ENCODE data around the gene TMED5. TPM values are rescaled to one million over a fixed set of nuclear protein-coding genes. Genes with fewer than 3 reads are reported as not detected.
"Not testable (repeated sequence)": the region's sequence is repeated elsewhere in the genome, so short reads cannot be mapped to it uniquely, and the experiment has no call there.

TMED5 gene
- 52.4 TPM for total RNA-seq
- 10 to 100 TPM; 30.6 to 38.4 (median 33.2) TPM for polyA plus RNA-seq

- Mint-ChIP-seq H3K9me3 (no peaks in the 10 kb centered on the region), H3K27me3 (peaks cover 4% of the 10 kb centered on the region), H3K4me3 (peak within 1 kb of the TSS; percentile 92 to 99 (median 93)), H3K36me3 (peaks cover 10% of the 10 kb centered on the region), H3K27ac (peak within 1 kb of the TSS; percentile 95 to 96 (median 96)), H3K4me1 (peaks cover 32 to 59% (median 43%) of the 10 kb centered on the region in 4 donors)
- ATAC-seq (ENCODE audit: low read depth in 2 of 2) (peak; percentile 83 to 87), DNase-seq (peak; percentile 95 to 98 (median 97))
- Histone ChIP-seq H3K36me3 (ENCODE audit: control insufficient read depth, insufficient read depth, low read length) (peaks cover 12% of the 10 kb centered on the region), H3K27ac (ENCODE audit: insufficient read depth, low read length, poor library complexity, severe bottlenecking) (peak within 1 kb of the TSS; percentile 99), H3K27me3 (ENCODE audit: control insufficient read depth, insufficient read depth, low read length) (no peaks in the 10 kb centered on the region), H3K9me3 (ENCODE audit: control insufficient read depth in 2 of 2, low read length in 2 of 2) (no peaks in the 10 kb centered on the region), H3K4me1 (ENCODE audit: control insufficient read depth, insufficient read depth, low read length, poor library complexity, severe bottlenecking) (peaks cover 36% of the 10 kb centered on the region), H3K4me3 (ENCODE audit: low read depth, low read length) (peak within 1 kb of the TSS; percentile 97)
These were observed at the start of gene TMED5 for GRCh38 chr1:93179886-93180722. Gene TMED5, minus strand, starts transcription at chr1:93180413. Its CDS starts 171 bp downstream, at chr1:93180242.

- peak overlapping the region in 1 of 3 donors; percentile 38 for H3K27ac Mint-ChIP-seq
- no peaks in the 10 kb centered on the region for H3K9me3 Mint-ChIP-seq
- Histone ChIP-seq H3K27me3 (ENCODE audit: control insufficient read depth, insufficient read depth, low read length) (no peaks in the 10 kb centered on the region), H3K36me3 (ENCODE audit: control insufficient read depth, insufficient read depth, low read length) (peaks cover 3% of the 10 kb centered on the region), H3K4me1 (ENCODE audit: control insufficient read depth, insufficient read depth, low read length, poor library complexity, severe bottlenecking) (peaks cover 13% of the 10 kb centered on the region), H3K27ac (ENCODE audit: insufficient read depth, low read length, poor library complexity, severe bottlenecking) (no peak overlapping the region), H3K9me3 (ENCODE audit: control insufficient read depth in 2 of 2, low read length in 2 of 2) (no peaks in the 10 kb centered on the region), H3K4me3 (ENCODE audit: low read depth, low read length) (no peak overlapping the region)
- DNase-seq (no peak), ATAC-seq (ENCODE audit: low read depth in 2 of 2) (no peak)
- H3K4me1 Mint-ChIP-seq: peaks cover 14 to 32% (median 24%) of the 10 kb centered on the region in 4 donors
- no peak overlapping the region for H3K4me3 Mint-ChIP-seq
- H3K27me3 Mint-ChIP-seq: no peaks in the 10 kb centered on the region
- H3K36me3 Mint-ChIP-seq: peaks cover 26% of the 10 kb centered on the region
These were observed 42.9 kb upstream of the TMED5 start for GRCh38 chr1:93223023-93223675.

GRCh38 chr1:93221913-93222312, 41.7 kb upstream of the TMED5 start:
- Histone ChIP-seq H3K36me3 (ENCODE audit: control insufficient read depth, insufficient read depth, low read length) (peaks cover 3% of the 10 kb centered on the region), H3K4me3 (ENCODE audit: low read depth, low read length) (no peak overlapping the region), H3K9me3 (ENCODE audit: control insufficient read depth in 2 of 2, low read length in 2 of 2) (no peaks in the 10 kb centered on the region), H3K27ac (ENCODE audit: insufficient read depth, low read length, poor library complexity, severe bottlenecking) (no peak overlapping the region), H3K4me1 (ENCODE audit: control insufficient read depth, insufficient read depth, low read length, poor library complexity, severe bottlenecking) (peaks cover 13% of the 10 kb centered on the region), H3K27me3 (ENCODE audit: control insufficient read depth, insufficient read depth, low read length) (no peaks in the 10 kb centered on the region)
- peaks cover 14 to 32% (median 24%) of the 10 kb centered on the region in 4 donors for H3K4me1 Mint-ChIP-seq
- H3K4me3 Mint-ChIP-seq: peak overlapping the region in 1 of 4 donors; percentile 87
- DNase-seq (no peak), ATAC-seq (ENCODE audit: low read depth in 2 of 2) (no peak)
- no peaks in the 10 kb centered on the region for H3K27me3 Mint-ChIP-seq
- no peaks in the 10 kb centered on the region for H3K9me3 Mint-ChIP-seq
- no peak overlapping the region for H3K27ac Mint-ChIP-seq
- peaks cover 34% of the 10 kb centered on the region for H3K36me3 Mint-ChIP-seq

GRCh38 chr1:93220716-93221115, 40.5 kb upstream of the TMED5 start:
- peak overlapping the region in 1 of 3 donors; percentile 32 for H3K27ac Mint-ChIP-seq

GRCh38 chr1:93219443-93219842, 39.2 kb upstream of the TMED5 start:
- H3K4me1 Mint-ChIP-seq: peaks cover 14 to 32% (median 24%) of the 10 kb centered on the region in 4 donors
- Histone ChIP-seq H3K4me3 (ENCODE audit: low read depth, low read length) (peak overlapping the region; percentile 94), H3K27ac (ENCODE audit: insufficient read depth, low read length, poor library complexity, severe bottlenecking) (no peak overlapping the region), H3K9me3 (ENCODE audit: control insufficient read depth in 2 of 2, low read length in 2 of 2) (no peaks in the 10 kb centered on the region), H3K4me1 (ENCODE audit: control insufficient read depth, insufficient read depth, low read length, poor library complexity, severe bottlenecking) (peaks cover 13% of the 10 kb centered on the region), H3K27me3 (ENCODE audit: control insufficient read depth, insufficient read depth, low read length) (no peaks in the 10 kb centered on the region), H3K36me3 (ENCODE audit: control insufficient read depth, insufficient read depth, low read length) (peaks cover 3% of the 10 kb centered on the region)
- DNase-seq: peak in 2 of 3 donors; percentile 26 to 70
- no peaks in the 10 kb centered on the region for H3K9me3 Mint-ChIP-seq
- ATAC-seq (ENCODE audit: low read depth in 2 of 2): peak; percentile 50 to 58
- H3K4me3 Mint-ChIP-seq: peak overlapping the region; percentile 79 to 94 (median 84)
- peak overlapping the region; percentile 64 to 83 (median 74) for H3K27ac Mint-ChIP-seq
- H3K27me3 Mint-ChIP-seq: no peaks in the 10 kb centered on the region
- H3K36me3 Mint-ChIP-seq: peaks cover 24% of the 10 kb centered on the region

More at GRCh38 chr1:93220716-93221115, 40.5 kb upstream of the TMED5 start:
- ATAC-seq (ENCODE audit: low read depth in 2 of 2); H3K27me3 Mint-ChIP-seq; DNase-seq; H3K9me3 ChIP-seq (ENCODE audit: control insufficient read depth in 2 of 2, low read length in 2 of 2); H3K27me3 ChIP-seq (ENCODE audit: control insufficient read depth, insufficient read depth, low read length); H3K9me3 Mint-ChIP-seq; H3K36me3 ChIP-seq (ENCODE audit: control insufficient read depth, insufficient read depth, low read length); H3K4me3 ChIP-seq (ENCODE audit: low read depth, low read length); H3K27ac ChIP-seq (ENCODE audit: insufficient read depth, low read length, poor library complexity, severe bottlenecking): not testable (repeated sequence)
- H3K36me3 Mint-ChIP-seq: peaks cover 29% of the 10 kb centered on the region
- peaks cover 13% of the 10 kb centered on the region for H3K4me1 ChIP-seq (ENCODE audit: control insufficient read depth, insufficient read depth, low read length, poor library complexity, severe bottlenecking)
- H3K4me3 Mint-ChIP-seq: peak overlapping the region in 3 of 4 donors; percentile 27 to 74 (median 69)
- H3K4me1 Mint-ChIP-seq: peaks cover 14 to 32% (median 24%) of the 10 kb centered on the region in 4 donors

GRCh38 chr1:93215322-93215721, 35.1 kb upstream of the TMED5 start:
- Mint-ChIP-seq H3K36me3 (peaks cover 21% of the 10 kb centered on the region), H3K27ac (no peak overlapping the region), H3K4me3 (no peak overlapping the region), H3K27me3 (no peaks in the 10 kb centered on the region), H3K4me1 (peaks cover 9 to 15% (median 15%) of the 10 kb centered on the region in 4 donors), H3K9me3 (no peaks in the 10 kb centered on the region)
- Histone ChIP-seq H3K4me3 (ENCODE audit: low read depth, low read length) (no peak overlapping the region), H3K36me3 (ENCODE audit: control insufficient read depth, insufficient read depth, low read length) (peaks cover 7% of the 10 kb centered on the region), H3K9me3 (ENCODE audit: control insufficient read depth in 2 of 2, low read length in 2 of 2) (no peaks in the 10 kb centered on the region), H3K27me3 (ENCODE audit: control insufficient read depth, insufficient read depth, low read length) (no peaks in the 10 kb centered on the region), H3K27ac (ENCODE audit: insufficient read depth, low read length, poor library complexity, severe bottlenecking) (no peak overlapping the region), H3K4me1 (ENCODE audit: control insufficient read depth, insufficient read depth, low read length, poor library complexity, severe bottlenecking) (peaks cover 8% of the 10 kb centered on the region)
- ATAC-seq (ENCODE audit: low read depth in 2 of 2): no peak
- no peak for DNase-seq

- DNase-seq (no peak), ATAC-seq (ENCODE audit: low read depth in 2 of 2) (no peak)
- no peak overlapping the region for H3K4me3 ChIP-seq (ENCODE audit: low read depth, low read length)
- peaks cover 6% of the 10 kb centered on the region for H3K36me3 ChIP-seq (ENCODE audit: control insufficient read depth, insufficient read depth, low read length)
- H3K27ac ChIP-seq (ENCODE audit: insufficient read depth, low read length, poor library complexity, severe bottlenecking): no peak overlapping the region
- no peaks in the 10 kb centered on the region for H3K9me3 Mint-ChIP-seq
- H3K4me1 Mint-ChIP-seq: no peaks in the 10 kb centered on the region
- H3K36me3 Mint-ChIP-seq: peaks cover 15% of the 10 kb centered on the region
- H3K9me3 ChIP-seq (ENCODE audit: control insufficient read depth in 2 of 2, low read length in 2 of 2): no peaks in the 10 kb centered on the region
- H3K4me3 Mint-ChIP-seq: no peak overlapping the region
- H3K27ac Mint-ChIP-seq: no peak overlapping the region
- no peaks in the 10 kb centered on the region for H3K27me3 Mint-ChIP-seq
- no peaks in the 10 kb centered on the region for H3K4me1 ChIP-seq (ENCODE audit: control insufficient read depth, insufficient read depth, low read length, poor library complexity, severe bottlenecking)
- no peaks in the 10 kb centered on the region for H3K27me3 ChIP-seq (ENCODE audit: control insufficient read depth, insufficient read depth, low read length)
These were observed 27.0 kb upstream of the TMED5 start for GRCh38 chr1:93207211-93207610.
